GM10248 (cell line): ENCODE results near the gene CLDN12.
A peak's percentile ranks its signal among the peaks of the same experiment; 100 is the strongest.

Experiments
- CTCF ChIA-PET: fragments of 300-600 bp; sonication (Branson Sonifier 250); formaldehyde crosslinking; extraction: SDS; loops from one replicate; lab custom pipeline; 2021; ENCODE audit warnings: antibody characterized with exemption; lab: Yijun Ruan, JAX
- POLR2A ChIA-PET: fragments of 350-650 bp; sonication (Branson Sonifier 250); formaldehyde crosslinking; extraction: SDS; loops from one replicate; lab custom pipeline; 2020; ENCODE audit warnings: antibody characterized with exemption; lab: Yijun Ruan, JAX
- DNase-seq: peaks from one replicate; pipeline ENCODE4 v3.0.0; 2012; ENCODE audit errors: extremely low spot score
- CTCF ChIP-seq: IDR thresholded peaks from 2 replicates; pipeline ENCODE4 v1.5.1; 2012; ENCODE audit warnings: mild to moderate bottlenecking, low read depth; ENCODE audit errors: extremely low read depth, missing control alignments, control extremely low read depth

The CLDN12 gene

GRCh38 chr7:90403174-90404113, at the start of gene CLDN12:
Gene CLDN12, plus strand, starts transcription at chr7:90403461. Its CDS starts 9,216 bp downstream, at chr7:90412677.
- POLR2A ChIA-PET: interaction anchor here (0.7 kb wide), 1 partner anchor 58 kb away, joined by 3 read pairs; no protein-coding TSS in a partner anchor
- TF ChIP-seq CTCF: no peak
- CTCF ChIA-PET: interaction anchor here (0.8 to 1.1 kb wide), 3 partner anchors 16 to 58 kb away, joined by 3 read pairs; no protein-coding TSS in a partner anchor
- peak; percentile 82 for DNase-seq

GRCh38 chr7:90383422-90383821, 19.8 kb upstream of the CLDN12 start:
- no peak for TF ChIP-seq CTCF
- no peak for DNase-seq
- POLR2A ChIA-PET: no interaction called here
- CTCF ChIA-PET: interaction anchor here (1.3 kb wide), 1 partner anchor 36 kb away, joined by 4 read pairs; no protein-coding TSS in a partner anchor

GRCh38 chr7:90383861-90384260, 19.4 kb upstream of the CLDN12 start:
- TF ChIP-seq CTCF: no peak
- no peak for DNase-seq
- CTCF ChIA-PET: interaction anchor here (1.3 kb wide), 1 partner anchor 36 kb away, joined by 4 read pairs; no protein-coding TSS in a partner anchor
- POLR2A ChIA-PET: no interaction called here

GRCh38 chr7:90384433-90384832, 18.8 kb upstream of the CLDN12 start:
- no peak for TF ChIP-seq CTCF
- no peak for DNase-seq
- ChIA-PET POLR2A (no interaction called here), CTCF (interaction anchor here (1.3 kb wide), 1 partner anchor 35 kb away, joined by 4 read pairs; no protein-coding TSS in a partner anchor)

GRCh38 chr7:90387470-90388240, 15.6 kb upstream of the CLDN12 start:
- TF ChIP-seq CTCF: no peak
- CTCF ChIA-PET: no interaction called here
- POLR2A ChIA-PET: no interaction called here
- no peak for DNase-seq

GRCh38 chr7:90390926-90391325, 12.3 kb upstream of the CLDN12 start:
- no peak for DNase-seq
- CTCF ChIA-PET: interaction anchor here (1.2 to 1.4 kb wide), 3 partner anchors 9 to 179 kb away, joined by 3 to 4 read pairs (median 4); partner anchors contain the start of gene STEAP2
- no peak for TF ChIP-seq CTCF
- POLR2A ChIA-PET: no interaction called here
